Measurements from ENCODE around the gene GNAS-AS1. TPM values are rescaled to one million over a fixed set of nuclear protein-coding genes. Genes with fewer than 3 reads are reported as not detected.

GNAS-AS1 gene
- total RNA-seq, 1 experiment from 2014 or later: 0.11 TPM

DNA sequence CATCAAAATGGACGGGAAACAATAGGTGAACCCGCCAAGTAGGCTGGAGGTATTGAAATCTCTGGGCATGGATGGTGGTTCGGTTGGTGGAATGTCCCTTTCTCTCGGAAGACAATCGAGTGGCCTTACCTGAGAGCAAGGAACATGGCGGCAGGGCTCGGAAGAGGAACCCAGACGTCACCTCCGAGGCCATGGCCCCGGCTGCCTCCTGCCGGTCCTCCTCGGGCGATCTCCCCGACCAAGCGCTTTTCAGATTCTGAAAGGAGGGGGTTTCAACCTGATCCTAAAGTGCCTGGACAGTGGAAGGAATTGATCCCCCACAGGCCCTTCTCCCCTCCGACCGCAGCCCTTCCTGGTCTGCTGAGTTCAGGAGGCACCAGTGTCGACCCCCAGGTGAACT is 47.2 kb downstream of the GNAS-AS1 start:
- no peak overlapping the region for H2AFZ ChIP-seq (ENCODE audit: low read length)
- intact Hi-C loops (cut with micrococcal nuclease): no loop called here
- H3F3A ChIP-seq (ENCODE audit: low read length, unreplicated experiment): no peaks in the 10 kb centered on the region
- H3K4me3 ChIP-seq (ENCODE audit: low read length): no peak overlapping the region
- peaks cover 91% of the 10 kb centered on the region for H3K27me3 ChIP-seq (ENCODE audit: low read length)
- POLR2A ChIA-PET (ENCODE audit: unreplicated experiment): no interaction called here
- H3K4me1 ChIP-seq (ENCODE audit: insufficient read depth, low read length): no peaks in the 10 kb centered on the region
- BruUV-seq (replicated peaks): no TSS peak
- H3K9me2 ChIP-seq (replicated peaks; ENCODE audit: low read length): no peaks in the 10 kb centered on the region
- H3K36me3 ChIP-seq (ENCODE audit: low read depth, low read length): no peaks in the 10 kb centered on the region
- TF ChIP-seq, protein P1, sequence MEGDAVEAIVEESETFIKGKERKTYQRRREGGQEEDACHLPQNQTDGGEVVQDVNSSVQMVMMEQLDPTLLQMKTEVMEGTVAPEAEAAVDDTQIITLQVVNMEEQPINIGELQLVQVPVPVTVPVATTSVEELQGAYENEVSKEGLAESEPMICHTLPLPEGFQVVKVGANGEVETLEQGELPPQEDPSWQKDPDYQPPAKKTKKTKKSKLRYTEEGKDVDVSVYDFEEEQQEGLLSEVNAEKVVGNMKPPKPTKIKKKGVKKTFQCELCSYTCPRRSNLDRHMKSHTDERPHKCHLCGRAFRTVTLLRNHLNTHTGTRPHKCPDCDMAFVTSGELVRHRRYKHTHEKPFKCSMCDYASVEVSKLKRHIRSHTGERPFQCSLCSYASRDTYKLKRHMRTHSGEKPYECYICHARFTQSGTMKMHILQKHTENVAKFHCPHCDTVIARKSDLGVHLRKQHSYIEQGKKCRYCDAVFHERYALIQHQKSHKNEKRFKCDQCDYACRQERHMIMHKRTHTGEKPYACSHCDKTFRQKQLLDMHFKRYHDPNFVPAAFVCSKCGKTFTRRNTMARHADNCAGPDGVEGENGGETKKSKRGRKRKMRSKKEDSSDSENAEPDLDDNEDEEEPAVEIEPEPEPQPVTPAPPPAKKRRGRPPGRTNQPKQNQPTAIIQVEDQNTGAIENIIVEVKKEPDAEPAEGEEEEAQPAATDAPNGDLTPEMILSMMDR (conservative IDR thresholded peaks at IDR 0.05; ENCODE audit: low read depth, low read length): no peak
- no peak for TF ChIP-seq EZH2phosphoT487 (IDR thresholded peaks at IDR 0.05; ENCODE audit: borderline replicate concordance, low read length)
- TF ChIP-seq EZH2 (IDR thresholded peaks at IDR 0.05; ENCODE audit: low read length, unreplicated experiment): no peak
- H3K4me2 ChIP-seq (ENCODE audit: low read length): no peak overlapping the region
- DNase-seq: no peak
- no peak overlapping the region for H3K27ac ChIP-seq (ENCODE audit: low read length)
- no peak overlapping the region for H3K9ac ChIP-seq (ENCODE audit: low read length)
- ATAC-seq: no peak
- no peaks in the 10 kb centered on the region for H3K9me3 ChIP-seq (ENCODE audit: low read length)
- no peaks in the 10 kb centered on the region for H4K20me1 ChIP-seq (ENCODE audit: low read length)
- H3K79me2 ChIP-seq (ENCODE audit: low read length): no peaks in the 10 kb centered on the region
- CTCF ChIA-PET: no interaction called here

- Histone ChIP-seq H3K9ac (ENCODE audit: low read length) (no peak overlapping the region), H4K20me1 (ENCODE audit: low read length) (no peaks in the 10 kb centered on the region), H3K4me3 (ENCODE audit: low read length) (no peak overlapping the region), H2AFZ (ENCODE audit: low read length) (no peak overlapping the region), H3K4me1 (ENCODE audit: insufficient read depth, low read length) (no peaks in the 10 kb centered on the region), H3F3A (ENCODE audit: low read length, unreplicated experiment) (no peaks in the 10 kb centered on the region), H3K9me3 (ENCODE audit: low read length) (no peaks in the 10 kb centered on the region), H3K27me3 (ENCODE audit: low read length) (peaks cover 91% of the 10 kb centered on the region), H3K9me2 (replicated peaks; ENCODE audit: low read length) (no peaks in the 10 kb centered on the region), H3K27ac (ENCODE audit: low read length) (no peak overlapping the region), H3K4me2 (ENCODE audit: low read length) (no peak overlapping the region), H3K79me2 (ENCODE audit: low read length) (no peaks in the 10 kb centered on the region), H3K36me3 (ENCODE audit: low read depth, low read length) (no peaks in the 10 kb centered on the region)
- ChIA-PET POLR2A (ENCODE audit: unreplicated experiment) (interaction anchor here (0.6 kb wide), 1 partner anchor 68 kb away, joined by 4 read pairs; no protein-coding TSS in a partner anchor), CTCF (no interaction called here)
- DNase-seq (no peak), ATAC-seq (no peak)
- TF ChIP-seq, protein P1 (conservative IDR thresholded peaks at IDR 0.05; ENCODE audit: low read depth, low read length): no peak
- TF ChIP-seq EZH2phosphoT487 (IDR thresholded peaks at IDR 0.05; ENCODE audit: borderline replicate concordance, low read length) (no peak), EZH2 (IDR thresholded peaks at IDR 0.05; ENCODE audit: low read length, unreplicated experiment) (no peak)
- intact Hi-C loops (cut with micrococcal nuclease): no loop called here
- no TSS peak for BruUV-seq (replicated peaks)
Measured at GRCh38 chr20:58802061-58802460, 48.6 kb downstream of the GNAS-AS1 start.

DNA sequence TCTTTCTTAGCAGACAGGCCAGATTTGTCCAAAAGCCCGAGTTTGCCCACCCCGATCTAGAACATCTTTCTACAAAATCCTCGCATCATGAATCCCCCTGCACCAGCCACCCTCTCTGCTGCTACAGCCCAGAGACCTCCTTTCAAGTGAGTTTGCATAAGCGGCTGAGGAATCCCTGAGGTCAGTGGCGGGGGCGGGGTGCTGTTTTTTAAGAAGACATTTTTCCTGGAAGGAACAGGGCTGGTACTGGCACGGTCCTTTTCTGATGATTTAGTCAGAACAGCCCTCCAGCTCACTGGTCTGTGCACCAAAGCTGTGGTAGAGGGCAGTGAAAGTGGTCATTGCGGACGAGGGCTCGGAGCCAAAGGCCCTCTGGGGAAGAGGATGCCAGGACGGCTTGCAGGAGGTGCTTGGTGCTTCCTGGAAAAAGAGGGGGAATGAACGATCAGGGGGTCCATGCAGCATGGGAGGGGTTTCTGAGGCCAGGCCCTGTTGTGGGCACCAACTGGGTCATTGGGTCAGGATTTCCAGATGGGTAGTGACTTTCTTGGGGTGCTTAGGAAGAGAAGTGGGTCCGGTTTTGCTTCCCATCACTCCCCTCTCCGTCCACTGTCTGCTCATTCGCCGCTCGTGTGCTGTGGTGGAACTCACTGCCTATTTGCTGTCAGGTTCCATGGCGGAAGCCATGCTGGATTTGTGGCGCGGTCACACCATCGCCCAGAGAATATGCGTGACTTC is 50.4 kb downstream of the GNAS-AS1 start:
- intact Hi-C loops (cut with micrococcal nuclease): no loop called here
- Histone ChIP-seq H3K4me3 (ENCODE audit: low read length) (no peak overlapping the region), H2AFZ (ENCODE audit: low read length) (no peak overlapping the region), H3K9me3 (ENCODE audit: low read length) (no peaks in the 10 kb centered on the region), H3K36me3 (ENCODE audit: low read depth, low read length) (no peaks in the 10 kb centered on the region), H3K79me2 (ENCODE audit: low read length) (no peaks in the 10 kb centered on the region), H3K9me2 (replicated peaks; ENCODE audit: low read length) (no peaks in the 10 kb centered on the region), H3K4me1 (ENCODE audit: insufficient read depth, low read length) (no peaks in the 10 kb centered on the region), H4K20me1 (ENCODE audit: low read length) (no peaks in the 10 kb centered on the region), H3K4me2 (ENCODE audit: low read length) (no peak overlapping the region), H3K9ac (ENCODE audit: low read length) (no peak overlapping the region), H3K27ac (ENCODE audit: low read length) (no peak overlapping the region), H3F3A (ENCODE audit: low read length, unreplicated experiment) (no peaks in the 10 kb centered on the region), H3K27me3 (ENCODE audit: low read length) (peaks cover 91% of the 10 kb centered on the region)
- DNase-seq (no peak), ATAC-seq (no peak)
- no peak for TF ChIP-seq EZH2 (IDR thresholded peaks at IDR 0.05; ENCODE audit: low read length, unreplicated experiment)
- no peak for TF ChIP-seq EZH2phosphoT487 (IDR thresholded peaks at IDR 0.05; ENCODE audit: borderline replicate concordance, low read length)
- TF ChIP-seq, protein P1 (conservative IDR thresholded peaks at IDR 0.05; ENCODE audit: low read depth, low read length): no peak
- BruUV-seq (replicated peaks): no TSS peak
- ChIA-PET POLR2A (ENCODE audit: unreplicated experiment) (no interaction called here), CTCF (no interaction called here)
